ENCODE measurements around the gene SND1.

DNA sequence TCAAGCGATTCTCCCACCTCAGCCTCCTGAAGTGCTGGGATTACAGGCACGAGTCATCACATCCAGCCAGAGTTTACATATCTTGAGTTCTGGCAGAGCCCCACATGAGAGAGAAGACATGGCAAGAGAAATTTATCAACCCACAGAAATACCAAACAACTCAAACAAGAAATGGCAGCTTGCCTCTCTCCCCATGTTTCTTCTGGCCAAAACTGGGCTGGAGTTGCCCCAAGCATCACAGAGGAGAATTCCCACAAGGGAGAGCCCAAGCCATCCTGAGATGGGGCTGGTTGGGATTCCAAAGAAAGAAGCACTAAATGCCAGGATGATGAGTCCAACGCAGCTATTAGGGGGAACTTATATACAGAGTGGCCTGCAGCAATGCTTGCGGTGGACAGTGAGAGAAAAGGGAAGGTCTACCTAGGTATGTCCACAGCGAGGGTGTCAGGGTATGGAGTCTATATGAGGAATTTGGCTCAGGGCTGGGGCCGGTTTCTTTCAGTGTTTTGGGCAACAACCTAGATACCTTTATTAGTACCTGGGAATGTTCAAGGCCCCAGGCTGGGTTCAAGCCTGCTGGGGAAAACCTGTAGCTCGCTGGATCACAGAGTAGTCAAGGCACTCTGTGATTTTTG lies 19.6 kb upstream of the SND1 start:
- TF ChIP-seq EZH2phosphoT487 (conservative IDR thresholded peaks at IDR 0.05; ENCODE audit: low read length), result no peak
- TF ChIP-seq, protein P1, sequence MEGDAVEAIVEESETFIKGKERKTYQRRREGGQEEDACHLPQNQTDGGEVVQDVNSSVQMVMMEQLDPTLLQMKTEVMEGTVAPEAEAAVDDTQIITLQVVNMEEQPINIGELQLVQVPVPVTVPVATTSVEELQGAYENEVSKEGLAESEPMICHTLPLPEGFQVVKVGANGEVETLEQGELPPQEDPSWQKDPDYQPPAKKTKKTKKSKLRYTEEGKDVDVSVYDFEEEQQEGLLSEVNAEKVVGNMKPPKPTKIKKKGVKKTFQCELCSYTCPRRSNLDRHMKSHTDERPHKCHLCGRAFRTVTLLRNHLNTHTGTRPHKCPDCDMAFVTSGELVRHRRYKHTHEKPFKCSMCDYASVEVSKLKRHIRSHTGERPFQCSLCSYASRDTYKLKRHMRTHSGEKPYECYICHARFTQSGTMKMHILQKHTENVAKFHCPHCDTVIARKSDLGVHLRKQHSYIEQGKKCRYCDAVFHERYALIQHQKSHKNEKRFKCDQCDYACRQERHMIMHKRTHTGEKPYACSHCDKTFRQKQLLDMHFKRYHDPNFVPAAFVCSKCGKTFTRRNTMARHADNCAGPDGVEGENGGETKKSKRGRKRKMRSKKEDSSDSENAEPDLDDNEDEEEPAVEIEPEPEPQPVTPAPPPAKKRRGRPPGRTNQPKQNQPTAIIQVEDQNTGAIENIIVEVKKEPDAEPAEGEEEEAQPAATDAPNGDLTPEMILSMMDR (IDR thresholded peaks at IDR 0.05; ENCODE audit: insufficient read depth, low read length, poor library complexity, severe bottlenecking), result no peak

Measured in SU-DHL-6 (cell line).